GM19463 (cell line): Measurements from ENCODE around the gene COL4A2.

ENCODE experiments used
- ATAC-seq: cut with Tn5 transposase; IDR thresholded peaks from one replicate; pipeline ENCODE4 v1.9.1; 2021; ENCODE audit warnings: mild to moderate bottlenecking, moderate library complexity; ENCODE audit not compliant: unreplicated experiment

COL4A2 gene

DNA sequence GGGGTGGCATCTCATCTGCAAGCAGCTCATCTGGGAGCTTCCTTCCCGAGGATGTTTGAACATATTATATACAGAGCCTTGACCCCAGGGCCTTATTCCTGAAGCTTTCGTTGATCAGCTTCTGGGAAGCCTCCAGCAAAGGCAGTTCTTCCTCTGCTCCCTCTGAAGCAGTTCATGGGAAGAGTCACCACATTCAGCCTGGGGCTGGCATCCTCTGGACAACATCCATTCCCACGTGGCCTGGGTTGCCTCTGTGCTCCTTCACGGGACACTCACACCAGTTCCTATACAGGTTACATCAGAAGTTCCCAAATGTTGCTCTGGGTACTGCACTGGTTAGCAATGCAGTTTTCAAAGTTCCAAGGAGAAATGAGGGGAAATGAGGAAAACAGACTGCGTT lies 29.6 kb downstream of the COL4A2 start:
- ATAC-seq = no peak

DNA sequence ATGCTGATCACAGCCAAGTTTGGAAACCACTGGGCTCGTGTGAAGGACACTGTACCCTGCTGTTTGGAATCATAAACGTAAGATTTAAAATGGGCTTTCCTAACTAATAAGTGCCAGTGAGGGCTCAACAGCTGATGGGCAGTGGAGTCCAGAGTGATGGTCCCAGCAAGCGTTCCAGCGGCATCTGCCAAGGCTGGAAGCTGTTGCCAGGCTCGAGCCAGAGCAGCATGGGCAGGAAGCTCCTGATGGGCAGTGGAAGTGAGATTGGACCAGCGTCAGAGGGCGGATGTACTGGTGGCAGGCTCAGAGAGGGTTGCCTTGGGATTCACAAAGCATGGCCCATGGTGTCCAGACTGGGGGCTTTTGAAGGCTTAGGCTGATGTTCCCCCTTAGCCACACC lies 30.2 kb downstream of the COL4A2 start:
- no peak for ATAC-seq

DNA sequence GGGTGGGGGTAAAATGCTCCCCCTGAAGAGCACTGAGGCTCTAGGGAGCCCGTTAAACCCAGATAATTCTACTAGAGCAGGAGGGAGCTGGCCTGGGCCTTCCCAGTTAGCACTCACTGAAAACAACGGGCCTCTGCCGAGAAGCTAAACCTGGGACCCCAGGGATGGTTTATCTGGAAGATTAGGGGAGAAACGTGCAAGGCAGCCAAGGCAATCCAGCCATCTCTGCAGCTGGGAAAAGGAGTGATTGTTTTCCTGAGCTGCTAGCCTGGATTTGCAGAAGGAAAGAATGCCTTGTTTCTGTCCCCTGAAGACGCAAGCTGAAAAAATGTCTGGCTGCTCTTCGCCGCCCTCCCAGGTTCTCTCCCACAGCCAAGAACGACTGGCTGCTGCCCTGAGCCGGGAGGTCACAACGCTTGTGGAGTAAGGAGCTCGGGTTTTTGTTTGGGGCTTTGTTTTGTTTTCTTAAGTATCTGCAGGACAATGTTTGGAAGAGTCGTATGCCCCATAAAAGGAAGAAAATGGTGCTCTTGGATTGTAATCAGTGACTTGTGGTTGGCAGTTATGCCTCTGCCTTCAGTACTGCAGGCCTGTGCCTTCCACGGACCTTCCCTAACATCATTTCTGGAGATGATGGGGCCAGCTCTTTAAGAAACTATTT lies 31.5 kb downstream of the COL4A2 start:
- ATAC-seq = no peak

DNA sequence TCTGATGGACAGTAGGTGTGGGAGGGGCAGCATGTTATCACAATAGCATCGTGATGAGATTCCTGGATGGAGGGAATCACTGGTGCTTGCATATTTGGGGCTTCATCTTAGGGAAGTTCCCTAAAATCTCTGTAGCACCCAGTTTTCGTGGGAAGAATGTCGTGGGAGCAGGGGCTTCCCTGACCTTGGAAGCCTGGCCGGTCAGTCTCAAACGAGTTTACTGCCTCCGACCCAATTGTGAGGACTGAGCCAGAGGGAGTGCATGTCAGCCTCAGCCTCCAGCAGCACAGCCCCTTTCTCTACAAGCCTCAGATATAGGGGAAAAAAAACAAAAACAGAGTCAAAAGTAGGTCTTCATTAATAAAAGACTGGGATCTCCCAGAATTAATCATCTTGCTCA lies 32.2 kb downstream of the COL4A2 start:
- ATAC-seq = no peak

DNA sequence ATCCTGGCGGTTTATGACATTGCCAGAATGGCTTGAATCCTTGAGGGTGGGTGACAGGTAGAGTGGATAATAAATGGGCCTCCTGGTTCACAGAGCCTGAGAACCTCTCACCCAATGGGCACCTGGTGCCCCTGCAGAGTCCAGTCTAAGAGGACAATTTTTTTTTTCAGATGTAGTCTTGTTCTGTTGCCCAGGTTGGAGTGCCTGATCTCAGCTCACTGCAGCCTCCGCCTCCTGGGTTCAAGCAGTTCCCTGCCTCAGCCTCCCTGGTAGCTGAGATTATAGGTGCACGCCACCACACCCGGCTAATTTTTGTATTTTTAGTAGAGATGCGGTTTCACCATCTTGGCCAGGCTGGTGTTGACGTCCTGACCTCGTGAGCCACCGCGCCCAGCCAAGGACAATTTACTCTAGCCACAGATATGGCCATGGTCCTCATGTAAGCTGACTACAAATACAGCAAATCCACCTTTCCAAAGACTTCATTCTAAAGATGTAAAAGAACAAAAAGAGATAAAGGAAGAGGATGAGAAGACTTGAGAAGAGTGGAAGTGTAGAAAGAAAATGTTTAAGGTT lies 33.0 kb downstream of the COL4A2 start:
- ATAC-seq = no peak

DNA sequence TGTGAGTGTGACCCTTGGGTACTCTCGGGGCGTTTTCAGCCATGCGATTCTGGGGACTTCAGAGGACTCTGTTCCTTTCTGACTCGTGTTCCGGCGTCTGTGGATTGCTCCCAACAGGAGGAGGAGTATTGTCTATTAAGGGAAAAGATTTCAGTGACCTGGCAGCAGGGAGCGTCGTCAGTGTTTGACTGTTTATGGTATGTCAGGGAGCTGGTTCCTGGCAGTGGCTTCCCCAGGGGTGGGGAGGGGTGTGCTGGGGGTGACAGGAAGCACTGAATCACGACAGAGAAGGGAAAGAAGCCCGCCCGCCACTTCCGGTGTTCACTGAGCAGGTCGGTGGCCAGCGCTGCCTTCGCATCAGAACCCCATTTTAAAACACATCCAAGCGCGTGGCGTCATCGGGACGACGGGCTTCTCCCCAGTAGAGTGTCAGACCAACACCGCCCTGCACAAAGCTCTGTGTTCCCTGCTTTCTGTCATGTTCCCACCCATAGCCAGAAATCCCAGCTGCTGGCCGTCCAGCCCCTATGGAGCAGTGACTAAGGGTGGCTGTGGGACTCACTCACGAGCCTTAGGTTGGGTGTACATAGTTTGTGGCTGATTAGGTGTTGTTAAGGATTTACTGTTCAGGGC lies 33.8 kb downstream of the COL4A2 start:
- ATAC-seq = peak; percentile 68

DNA sequence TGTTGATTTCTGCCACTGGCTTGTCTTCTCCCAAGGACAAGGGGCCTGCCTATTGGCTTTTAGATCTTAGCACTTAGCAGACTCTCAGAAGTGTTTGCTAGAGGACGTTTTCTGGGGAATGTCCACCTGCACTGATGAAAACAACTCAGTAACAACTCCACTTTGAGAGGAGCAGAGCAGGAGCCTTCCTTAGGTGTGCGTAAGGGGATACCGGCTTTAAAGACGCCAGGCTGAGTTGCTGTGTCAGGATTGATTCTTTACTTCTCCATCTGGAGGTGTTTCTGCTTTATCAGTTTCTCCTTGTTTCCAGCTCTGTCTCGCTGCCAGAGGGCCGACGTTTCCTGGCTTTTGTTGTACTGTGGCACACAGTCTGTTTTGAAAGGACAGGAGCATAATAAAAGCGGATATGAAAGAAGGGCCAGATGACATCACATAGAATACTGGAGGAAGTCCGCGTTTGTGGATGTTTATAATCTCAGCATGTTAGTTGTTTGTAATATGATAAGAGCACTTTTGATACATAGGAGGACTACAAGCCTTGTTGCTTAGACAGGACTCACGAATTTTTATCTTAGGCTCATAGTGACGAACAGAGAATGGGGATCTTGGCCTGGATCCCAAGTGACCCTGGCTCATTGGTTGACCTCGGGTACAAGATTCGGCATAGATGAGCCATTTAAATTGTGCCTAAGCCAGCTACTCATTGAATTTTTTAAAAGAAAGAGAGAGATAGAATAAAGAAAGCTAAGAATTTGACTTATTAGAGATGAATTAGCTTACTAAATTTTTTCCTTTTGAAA lies 34.6 kb downstream of the COL4A2 start:
- ATAC-seq = peak; percentile 42

DNA sequence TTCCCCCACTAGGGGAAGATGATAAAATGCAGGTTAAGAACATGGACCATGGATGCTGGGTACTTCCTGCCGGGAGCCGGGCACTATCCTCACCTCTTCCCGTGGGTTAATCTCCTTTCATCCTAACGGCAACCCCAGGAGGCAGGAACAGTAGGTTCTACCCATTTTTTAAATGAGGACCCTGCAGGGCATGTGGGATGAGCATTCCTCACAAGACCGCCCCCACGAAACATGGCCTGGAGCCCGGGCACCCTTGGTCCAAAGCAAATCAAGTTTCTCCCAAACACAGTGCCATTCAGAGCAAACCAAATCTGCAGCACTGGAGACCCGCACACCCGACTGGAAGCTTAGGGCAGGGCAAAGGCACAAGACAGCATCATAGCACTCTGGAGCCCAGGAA lies 35.4 kb downstream of the COL4A2 start:
- no peak for ATAC-seq

DNA sequence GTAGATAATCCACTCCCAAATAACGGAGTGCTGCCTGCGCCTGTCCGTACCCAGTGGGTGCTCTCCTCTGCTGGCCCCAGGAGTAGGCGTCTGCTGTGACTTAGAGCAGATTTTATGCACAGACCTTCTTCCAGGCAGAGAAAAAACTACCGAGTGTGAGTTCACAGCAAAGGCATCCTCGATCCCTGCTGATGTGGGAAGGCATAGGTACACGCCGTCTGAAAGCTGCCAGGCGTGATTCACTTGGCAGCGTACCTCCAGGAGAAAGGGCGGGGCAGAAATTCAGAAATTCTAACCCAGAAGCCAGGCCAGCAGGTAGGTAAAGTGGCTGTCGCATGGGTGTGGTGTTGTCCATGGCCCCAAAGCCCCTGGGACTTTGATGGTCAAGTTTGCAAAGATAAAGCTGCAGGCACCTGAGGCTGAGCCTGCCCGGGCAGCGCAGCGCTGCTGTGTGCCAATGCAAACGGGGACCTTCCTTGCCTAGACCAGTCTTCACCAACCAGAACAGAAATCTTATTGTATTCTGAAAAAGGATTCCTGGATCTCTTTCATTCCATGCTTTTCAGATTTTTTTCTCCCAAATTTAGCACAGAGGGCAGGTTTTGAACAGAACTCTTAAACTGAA lies 36.3 kb downstream of the COL4A2 start:
- no peak for ATAC-seq

DNA sequence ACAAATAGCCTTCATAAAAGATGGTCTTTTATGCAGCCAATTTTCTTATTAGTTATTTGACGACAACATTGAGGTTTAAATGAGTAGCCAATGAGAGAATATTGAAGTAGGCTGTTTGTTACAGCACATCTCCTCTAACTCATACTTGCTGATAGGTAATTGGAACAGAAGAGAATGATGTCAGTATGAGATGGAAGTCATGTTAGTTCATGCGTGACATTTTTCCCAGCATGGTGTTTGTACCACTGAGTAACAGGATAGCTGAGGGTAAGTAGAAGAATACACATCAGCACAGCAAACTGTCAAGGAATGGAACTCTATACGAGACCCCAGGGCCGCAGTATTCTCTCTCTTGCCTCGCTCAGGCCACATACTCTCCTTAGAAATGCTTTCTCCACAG lies 37.2 kb downstream of the COL4A2 start:
- ATAC-seq = no peak

DNA sequence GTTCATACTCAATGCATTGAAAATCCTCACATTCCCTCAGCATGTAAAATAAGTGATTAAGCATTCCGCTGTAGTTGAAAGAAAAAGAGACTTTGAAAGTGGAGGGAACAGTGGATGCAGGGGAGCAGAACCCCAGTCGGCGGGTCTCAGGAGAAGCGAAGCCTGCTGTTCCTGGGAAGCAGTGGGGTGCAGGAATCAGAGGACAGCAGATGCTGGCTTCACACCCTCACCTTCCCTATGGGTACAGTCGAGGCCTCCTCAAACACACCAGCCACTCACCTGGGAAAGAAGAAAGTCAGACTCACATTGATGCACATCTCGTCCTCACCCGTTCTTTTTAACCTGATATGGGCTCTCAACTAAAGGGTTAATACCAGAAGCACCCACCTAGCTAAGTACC lies 38.2 kb downstream of the COL4A2 start:
- ATAC-seq = no peak

DNA sequence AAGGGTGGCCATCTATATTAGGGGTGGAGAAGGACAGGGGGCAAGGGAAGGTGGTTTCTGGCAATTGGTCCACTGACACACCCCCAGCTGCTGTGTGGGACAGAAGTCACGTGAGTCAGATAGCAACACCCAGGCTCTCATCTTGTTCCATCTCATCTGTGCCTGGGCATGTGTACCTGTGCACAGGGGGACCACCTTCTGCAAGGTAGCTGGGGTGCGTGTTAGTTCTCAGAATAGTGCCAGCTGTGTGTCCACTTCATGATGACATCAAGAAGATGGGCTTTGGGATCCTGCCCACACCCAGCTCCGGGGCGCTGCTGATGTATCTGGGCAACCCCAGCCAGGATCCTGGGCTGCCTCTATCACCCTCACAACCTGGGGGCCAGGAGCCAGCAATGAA lies 38.6 kb downstream of the COL4A2 start:
- no peak for ATAC-seq

DNA sequence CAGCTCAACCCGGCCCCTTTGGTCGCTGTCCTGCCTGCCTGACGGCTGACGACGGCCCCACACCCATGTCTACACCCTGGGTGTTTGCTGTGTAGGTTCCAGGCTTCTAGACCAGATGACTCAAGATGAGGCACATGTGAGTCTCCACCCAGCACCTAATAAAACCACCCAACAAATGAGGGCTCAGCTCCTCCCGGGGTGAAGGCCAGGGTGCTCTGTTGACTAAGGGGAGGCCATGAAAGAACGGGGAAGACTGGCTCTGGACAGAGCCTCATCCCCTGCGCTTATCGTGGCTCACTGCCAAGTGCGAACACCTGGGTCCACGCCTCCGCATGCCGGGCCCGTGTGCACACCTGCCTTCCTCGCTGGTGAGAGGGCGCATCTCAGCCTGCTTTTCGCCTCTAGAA lies 39.6 kb downstream of the COL4A2 start:
- no peak for ATAC-seq

DNA sequence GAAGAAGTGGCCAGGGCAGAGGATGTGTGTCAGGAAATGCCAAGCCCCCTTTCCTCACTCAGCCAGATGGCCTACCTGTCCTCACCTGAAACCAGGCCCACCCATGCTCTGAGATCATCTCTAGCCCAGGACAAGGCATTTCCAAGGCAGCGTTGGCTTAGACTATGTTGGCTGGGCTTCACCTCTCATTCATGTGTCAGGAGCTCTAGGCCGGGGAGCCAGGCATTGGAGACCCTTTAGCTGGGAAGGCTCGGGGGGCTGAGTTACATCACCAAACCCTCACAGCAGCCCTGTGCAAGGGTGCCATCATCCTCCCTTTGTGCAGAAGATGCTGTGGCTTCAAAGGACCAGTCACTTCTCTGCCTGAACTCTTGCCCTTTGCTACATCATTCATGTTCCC lies 40.0 kb downstream of the COL4A2 start:
- ATAC-seq = no peak

DNA sequence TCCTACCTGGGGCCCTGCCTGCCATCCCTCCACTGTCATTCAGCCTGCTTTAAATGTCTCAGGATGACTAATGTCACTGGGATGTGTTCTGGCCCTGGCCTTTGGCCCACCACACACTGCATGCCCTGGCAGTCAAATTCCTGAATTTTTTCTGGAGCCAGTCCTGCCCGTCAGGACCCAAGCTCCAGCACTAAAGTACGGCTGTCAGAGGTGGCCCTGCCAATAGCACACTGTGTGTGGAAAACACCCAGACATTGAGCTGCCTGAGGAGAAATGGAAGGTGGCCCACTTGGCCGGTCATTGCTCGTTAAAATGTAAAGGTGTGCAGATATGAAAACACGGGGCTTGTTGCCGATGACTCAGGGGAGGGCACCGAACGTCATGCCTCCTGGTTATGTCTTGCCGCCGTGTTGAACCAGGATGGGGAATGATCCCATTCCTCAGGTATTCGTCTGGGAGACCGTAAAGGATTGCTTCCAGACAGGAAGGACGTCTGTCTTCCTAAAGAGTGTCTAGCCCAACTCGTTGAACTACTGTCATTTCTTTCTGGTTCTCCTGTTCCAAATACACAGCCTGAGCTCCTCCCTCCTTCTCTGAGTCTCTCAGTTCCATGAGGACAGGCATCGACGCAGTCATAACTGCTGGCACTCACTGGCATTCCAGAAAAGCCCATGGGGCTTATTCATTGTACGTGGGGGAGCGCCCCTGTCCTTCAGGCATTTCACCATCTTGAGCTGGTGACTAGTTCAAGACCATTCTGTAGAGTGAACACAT lies 40.6 kb downstream of the COL4A2 start:
- no peak for ATAC-seq

DNA sequence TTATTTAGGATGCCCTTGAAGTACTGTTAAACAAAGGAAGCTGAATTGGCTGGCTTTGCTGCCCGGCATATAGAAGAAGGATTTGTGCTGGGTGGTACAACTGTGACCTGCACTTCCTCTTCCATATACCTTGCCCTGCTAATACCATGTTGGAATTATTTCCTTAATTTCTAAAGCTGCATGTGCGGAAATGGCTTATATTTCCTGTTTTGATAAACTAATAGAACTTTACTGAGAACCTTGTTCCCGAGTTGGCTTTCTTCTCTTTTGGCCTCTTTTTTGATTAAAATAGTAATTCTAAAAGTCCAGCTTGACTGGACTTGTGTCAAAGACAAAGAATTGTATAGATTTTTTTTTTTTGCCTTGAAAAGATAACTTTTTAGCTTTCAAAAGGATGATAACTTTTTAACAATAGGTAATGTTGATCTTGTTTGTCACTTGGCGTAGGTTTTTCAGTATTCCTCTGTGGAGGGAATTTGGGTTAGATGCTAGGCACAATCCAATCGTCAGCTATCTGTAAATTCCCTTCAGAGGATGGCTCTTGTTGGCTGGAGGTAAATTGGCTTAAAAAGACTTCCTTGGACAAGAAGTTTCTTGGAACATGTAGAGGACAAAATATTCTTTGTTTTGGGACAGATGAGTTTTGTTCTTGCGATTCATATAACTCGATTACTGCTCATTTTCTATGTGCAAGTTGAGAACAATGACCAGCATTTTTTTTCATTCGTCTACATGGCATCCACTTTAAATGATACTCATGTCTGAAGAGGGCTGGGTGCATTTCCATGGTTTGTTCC lies 41.4 kb downstream of the COL4A2 start:
- ATAC-seq = no peak

DNA sequence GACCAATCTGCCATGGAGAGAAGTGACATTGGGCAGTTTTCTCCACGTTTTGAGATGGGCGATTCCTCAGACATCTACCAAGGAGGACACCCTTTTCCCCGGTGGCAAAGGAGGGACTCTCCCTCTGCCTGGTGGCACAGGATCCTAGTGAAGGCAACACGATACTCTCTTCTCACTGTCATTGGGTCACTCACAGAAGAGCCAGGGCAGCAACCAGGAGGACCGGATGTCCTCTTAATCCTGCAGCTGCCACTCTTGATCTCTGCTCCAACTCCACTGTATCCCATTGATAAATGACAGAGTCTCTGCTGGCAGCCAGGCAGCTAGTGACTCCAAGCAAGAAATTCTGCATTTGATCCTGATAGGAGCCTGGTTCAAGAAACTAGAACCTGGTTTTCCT lies 42.2 kb downstream of the COL4A2 start:
- ATAC-seq = no peak

DNA sequence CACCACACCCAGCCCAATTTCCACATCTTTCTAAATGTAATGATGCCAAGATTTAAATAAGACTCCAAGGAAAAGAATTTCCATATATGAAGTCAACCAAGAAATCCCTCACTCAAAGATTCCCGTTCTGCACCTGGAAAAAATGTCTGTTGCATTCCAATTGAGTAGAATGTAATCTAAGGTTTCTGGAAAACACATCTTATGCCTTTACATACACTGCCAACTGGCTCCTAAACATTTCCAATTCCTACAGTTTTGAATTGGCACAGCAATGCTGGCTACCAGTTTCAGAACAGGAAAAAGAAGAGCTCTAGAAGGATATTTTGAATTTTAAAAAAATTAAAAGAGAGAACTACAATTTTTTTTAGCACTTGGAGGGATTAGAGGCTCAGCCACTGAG lies 43.0 kb downstream of the COL4A2 start:
- ATAC-seq = no peak

DNA sequence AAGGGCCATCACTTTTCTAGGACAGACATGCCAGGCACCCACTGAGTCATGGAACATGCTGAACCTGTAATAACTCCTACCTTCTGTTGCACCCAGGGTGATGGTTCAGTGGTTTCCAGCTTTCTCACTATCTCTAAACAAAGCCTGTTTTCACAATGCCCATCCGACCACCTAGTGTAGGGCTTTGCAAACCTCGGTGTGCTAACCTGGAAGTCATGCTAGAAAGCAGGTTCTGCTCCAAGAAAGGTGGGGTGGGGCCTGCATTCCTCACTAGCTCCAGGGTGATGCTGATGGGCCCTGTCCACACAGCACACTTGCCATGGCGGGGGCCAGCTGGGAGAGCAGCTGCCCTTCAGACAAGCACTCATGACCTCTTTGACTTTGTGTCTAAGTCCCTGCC lies 43.4 kb downstream of the COL4A2 start:
- ATAC-seq = no peak
